ENCODE measurements around the gene PDE3B. TPM values are rescaled to one million over a fixed set of nuclear protein-coding genes. Genes with fewer than 3 reads are reported as not detected.
"Not testable (repeated sequence)": the region's sequence is repeated elsewhere in the genome, so short reads cannot be mapped to it uniquely, and the experiment has no call there.

PDE3B gene
- total RNA-seq, 1 experiment from 2014 or later: 0.23 TPM

- ChIA-PET POLR2A (interaction anchor here (1.1 kb wide), 1 partner anchor 8 kb away, joined by 3 read pairs; no protein-coding TSS in a partner anchor), CTCF (interaction anchor here (1.2 kb wide), 1 partner anchor 282 kb away, joined by 3 read pairs; no protein-coding TSS in a partner anchor)
- H3K27me3 Mint-ChIP-seq (ENCODE audit: insufficient read depth, unreplicated experiment): peaks cover 17% of the 10 kb centered on the region
- no peak overlapping the region for H3K27ac Mint-ChIP-seq (ENCODE audit: low read depth, unreplicated experiment)
- H3K4me1 Mint-ChIP-seq (ENCODE audit: insufficient read depth, unreplicated experiment): no peaks in the 10 kb centered on the region
- no peak overlapping the region for H3K4me3 Mint-ChIP-seq (ENCODE audit: unreplicated experiment)
- no peaks in the 10 kb centered on the region for H3K9me3 Mint-ChIP-seq (ENCODE audit: unreplicated experiment)
- no TSS peak for BruUV-seq (replicated peaks)
- no peak for TF ChIP-seq CTCF (IDR thresholded peaks at IDR 0.05; ENCODE audit: unreplicated experiment)
- H3K36me3 Mint-ChIP-seq (ENCODE audit: insufficient read depth, unreplicated experiment): no peaks in the 10 kb centered on the region
- no peak for DNase-seq (ENCODE audit: unreplicated experiment)
- intact Hi-C loops (cut with micrococcal nuclease): no loop called here
Observed at GRCh38 chr11:14625586-14626205, 17.9 kb upstream of the PDE3B start.

GRCh38 chr11:14626650-14627049, 17.0 kb upstream of the PDE3B start:
- intact Hi-C loops (cut with micrococcal nuclease): no loop called here
- no peak for TF ChIP-seq CTCF (IDR thresholded peaks at IDR 0.05; ENCODE audit: unreplicated experiment)
- H3K27me3 Mint-ChIP-seq (ENCODE audit: insufficient read depth, unreplicated experiment): peaks cover 27% of the 10 kb centered on the region
- H3K4me3 Mint-ChIP-seq (ENCODE audit: unreplicated experiment): no peak overlapping the region
- BruUV-seq (replicated peaks): no TSS peak
- no peaks in the 10 kb centered on the region for H3K9me3 Mint-ChIP-seq (ENCODE audit: unreplicated experiment)
- H3K4me1 Mint-ChIP-seq (ENCODE audit: insufficient read depth, unreplicated experiment): no peaks in the 10 kb centered on the region
- DNase-seq (ENCODE audit: unreplicated experiment): no peak
- H3K36me3 Mint-ChIP-seq (ENCODE audit: insufficient read depth, unreplicated experiment): no peaks in the 10 kb centered on the region
- ChIA-PET POLR2A (interaction anchor here (1.1 kb wide), 1 partner anchor 9 kb away, joined by 3 read pairs; no protein-coding TSS in a partner anchor), CTCF (no interaction called here)
- H3K27ac Mint-ChIP-seq (ENCODE audit: low read depth, unreplicated experiment): no peak overlapping the region

GRCh38 chr11:14633506-14634224, 9.9 kb upstream of the PDE3B start:
- DNase-seq (ENCODE audit: unreplicated experiment); H3K4me1 Mint-ChIP-seq (ENCODE audit: insufficient read depth, unreplicated experiment); POLR2A ChIA-PET; H3K27ac Mint-ChIP-seq (ENCODE audit: low read depth, unreplicated experiment); H3K4me3 Mint-ChIP-seq (ENCODE audit: unreplicated experiment); CTCF ChIA-PET; H3K36me3 Mint-ChIP-seq (ENCODE audit: insufficient read depth, unreplicated experiment); BruUV-seq (replicated peaks); intact Hi-C loops (cut with micrococcal nuclease); H3K9me3 Mint-ChIP-seq (ENCODE audit: unreplicated experiment): not testable (repeated sequence)
- peaks cover 64% of the 10 kb centered on the region for H3K27me3 Mint-ChIP-seq (ENCODE audit: insufficient read depth, unreplicated experiment)

- CTCF ChIA-PET: no interaction called here
- H3K4me1 Mint-ChIP-seq (ENCODE audit: insufficient read depth, unreplicated experiment): no peaks in the 10 kb centered on the region
- no peaks in the 10 kb centered on the region for H3K36me3 Mint-ChIP-seq (ENCODE audit: insufficient read depth, unreplicated experiment)
- DNase-seq (ENCODE audit: unreplicated experiment): no peak
- TF ChIP-seq CTCF (IDR thresholded peaks at IDR 0.05; ENCODE audit: unreplicated experiment): no peak
- intact Hi-C loops (cut with micrococcal nuclease): no loop called here
- POLR2A ChIA-PET: no interaction called here
- H3K4me3 Mint-ChIP-seq (ENCODE audit: unreplicated experiment): no peak overlapping the region
- no peaks in the 10 kb centered on the region for H3K9me3 Mint-ChIP-seq (ENCODE audit: unreplicated experiment)
- no peak overlapping the region for H3K27ac Mint-ChIP-seq (ENCODE audit: low read depth, unreplicated experiment)
- H3K27me3 Mint-ChIP-seq (ENCODE audit: insufficient read depth, unreplicated experiment): peaks cover 74% of the 10 kb centered on the region
- no TSS peak for BruUV-seq (replicated peaks)
Observed at GRCh38 chr11:14634813-14635212, 8.8 kb upstream of the PDE3B start.
